WERI-Rb-1 (cell line): ENCODE data around the gene COL20A1.

Experiments used
- DNase-seq: peaks from one replicate; pipeline ENCODE4 v3.0.0-alpha.2; 2020
- H3K27ac ChIP-seq: fragments of 250-450 bp; sonication (Bioruptor Pico); 2 replicates; pipeline ENCODE4 v1.5.1; 2020; ENCODE audit warnings: mild to moderate bottlenecking, moderate library complexity
- H3K27me3 ChIP-seq: fragments of 250-450 bp; sonication (Bioruptor Pico); 2 replicates; pipeline ENCODE4 v1.5.1; 2021; ENCODE audit warnings: mild to moderate bottlenecking, low read depth, moderate library complexity; ENCODE audit not compliant: insufficient read depth, severe bottlenecking
- H3K36me3 ChIP-seq: fragments of 250-450 bp; sonication (Bioruptor Pico); 2 replicates; pipeline ENCODE4 v1.5.1; 2020; ENCODE audit warnings: mild to moderate bottlenecking, moderate library complexity
- H3K4me3 ChIP-seq: 2 replicates; pipeline ENCODE4 v1.5.1; 2011; ENCODE audit warnings: low read depth, mild to moderate bottlenecking, control low read depth, low read length
- H3K9me3 ChIP-seq: fragments of 250-450 bp; sonication (Bioruptor Pico); 2 replicates; pipeline ENCODE4 v1.5.1; 2021; ENCODE audit warnings: mild to moderate bottlenecking, moderate library complexity; ENCODE audit not compliant: severe bottlenecking
- CTCF ChIP-seq: IDR thresholded peaks from 2 replicates; pipeline ENCODE4 v1.5.1; 2011; ENCODE audit warnings: low read depth, mild to moderate bottlenecking, control low read depth, inconsistent platforms, low read length

COL20A1 gene

GRCh38 chr20:63346131-63347080, 53.4 kb downstream of the COL20A1 start:
- no peak overlapping the region for H3K4me3 ChIP-seq
- no peak overlapping the region for H3K27ac ChIP-seq
- no peaks in the 10 kb centered on the region for H3K27me3 ChIP-seq
- H3K36me3 ChIP-seq: no peaks in the 10 kb centered on the region
- no peak for TF ChIP-seq CTCF
- peaks cover 3% of the 10 kb centered on the region for H3K9me3 ChIP-seq
- no peak for DNase-seq

GRCh38 chr20:63347081-63347741, 54.2 kb downstream of the COL20A1 start:
- Histone ChIP-seq H3K27me3 (no peaks in the 10 kb centered on the region), H3K36me3 (no peaks in the 10 kb centered on the region), H3K4me3 (no peak overlapping the region), H3K27ac (no peak overlapping the region), H3K9me3 (peaks cover 9% of the 10 kb centered on the region)
- no peak for DNase-seq
- no peak for TF ChIP-seq CTCF

- no peak for DNase-seq
- no peaks in the 10 kb centered on the region for H3K27me3 ChIP-seq
Measured at GRCh38 chr20:63347950-63348827, 55.2 kb downstream of the COL20A1 start.

GRCh38 chr20:63348828-63349515, 56.0 kb downstream of the COL20A1 start:
- peaks cover 9% of the 10 kb centered on the region for H3K9me3 ChIP-seq
- no peak for DNase-seq
- no peaks in the 10 kb centered on the region for H3K36me3 ChIP-seq
- TF ChIP-seq CTCF: no peak
- H3K4me3 ChIP-seq: no peak overlapping the region
- H3K27me3 ChIP-seq: no peaks in the 10 kb centered on the region
- H3K27ac ChIP-seq: no peak overlapping the region

More at GRCh38 chr20:63347950-63348827, 55.2 kb downstream of the COL20A1 start:
- Histone ChIP-seq H3K36me3 (no peaks in the 10 kb centered on the region), H3K27ac (no peak overlapping the region), H3K9me3 (peaks cover 9% of the 10 kb centered on the region), H3K4me3 (no peak overlapping the region)
- TF ChIP-seq CTCF: no peak

GRCh38 chr20:63349516-63349895, 56.5 kb downstream of the COL20A1 start:
- DNase-seq: no peak
- Histone ChIP-seq H3K27me3 (no peaks in the 10 kb centered on the region), H3K9me3 (peaks cover 9% of the 10 kb centered on the region), H3K4me3 (no peak overlapping the region), H3K36me3 (no peaks in the 10 kb centered on the region), H3K27ac (no peak overlapping the region)
- no peak for TF ChIP-seq CTCF
